RWPE2 (cell line): ENCODE results near the gene ENO4.
A peak's percentile ranks its signal among the peaks of the same experiment; 100 is the strongest.

Experiments
- ATAC-seq: fragments of 200-7000 bp; cut with Tn5 transposase; 3 replicates; pipeline ENCODE4 v1.9.1; 2021; ENCODE audit warnings: low read depth
- DNase-seq: peaks from one replicate; pipeline ENCODE4 v3.0.0-alpha.2; 2020; ENCODE audit warnings: low spot score
- H3K27ac ChIP-seq: fragments of 450-650 bp; 2 replicates; pipeline ENCODE4 v1.5.1; 2017; ENCODE audit warnings: mild to moderate bottlenecking; ENCODE audit not compliant: poor library complexity, severe bottlenecking
- H3K27me3 ChIP-seq: fragments of 250-450 bp; sonication (Bioruptor Pico); 2 replicates; pipeline ENCODE4 v1.5.1; 2021; ENCODE audit warnings: mild to moderate bottlenecking, moderate library complexity; ENCODE audit not compliant: insufficient read depth, poor library complexity, severe bottlenecking
- H3K36me3 ChIP-seq: fragments of 250-450 bp; sonication (Bioruptor Pico); 2 replicates; pipeline ENCODE4 v1.5.1; 2020; ENCODE audit warnings: low read depth, mild to moderate bottlenecking, moderate library complexity
- H3K4me1 ChIP-seq: fragments of 250-450 bp; sonication (Bioruptor Pico); 2 replicates; pipeline ENCODE4 v1.5.1; 2021; ENCODE audit warnings: mild to moderate bottlenecking, moderate library complexity; ENCODE audit not compliant: insufficient read depth, poor library complexity, severe bottlenecking
- H3K4me3 ChIP-seq: fragments of 250-450 bp; sonication (Bioruptor Pico); 2 replicates; pipeline ENCODE4 v1.5.1; 2021; ENCODE audit warnings: mild to moderate bottlenecking, moderate library complexity; ENCODE audit not compliant: severe bottlenecking
- H3K9me3 ChIP-seq: fragments of 250-450 bp; sonication (Bioruptor Pico); 2 replicates; pipeline ENCODE4 v1.5.1; 2021; ENCODE audit warnings: mild to moderate bottlenecking, moderate library complexity; ENCODE audit not compliant: severe bottlenecking
- TF ChIP-seq, protein P1 (sequence below): fragments of 450-650 bp; IDR thresholded peaks from one replicate; pipeline ENCODE4 v1.5.1; 2017; ENCODE audit warnings: mild to moderate bottlenecking, moderate library complexity; ENCODE audit not compliant: poor library complexity, severe bottlenecking

The ENO4 gene, protein sequence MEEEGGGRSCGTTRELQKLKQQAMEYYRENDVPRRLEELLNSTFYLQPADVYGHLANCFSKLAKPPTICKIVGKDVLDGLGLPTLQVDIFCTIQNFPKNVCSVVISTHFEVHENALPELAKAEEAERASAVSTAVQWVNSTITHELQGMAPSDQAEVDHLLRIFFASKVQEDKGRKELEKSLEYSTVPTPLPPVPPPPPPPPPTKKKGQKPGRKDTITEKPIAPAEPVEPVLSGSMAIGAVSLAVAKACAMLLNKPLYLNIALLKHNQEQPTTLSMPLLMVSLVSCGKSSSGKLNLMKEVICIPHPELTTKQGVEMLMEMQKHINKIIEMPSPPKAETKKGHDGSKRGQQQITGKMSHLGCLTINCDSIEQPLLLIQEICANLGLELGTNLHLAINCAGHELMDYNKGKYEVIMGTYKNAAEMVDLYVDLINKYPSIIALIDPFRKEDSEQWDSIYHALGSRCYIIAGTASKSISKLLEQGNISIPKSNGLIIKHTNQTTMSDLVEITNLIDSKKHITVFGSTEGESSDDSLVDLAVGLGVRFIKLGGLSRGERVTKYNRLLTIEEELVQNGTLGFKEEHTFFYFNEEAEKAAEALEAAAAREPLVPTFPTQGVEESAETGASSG

DNA sequence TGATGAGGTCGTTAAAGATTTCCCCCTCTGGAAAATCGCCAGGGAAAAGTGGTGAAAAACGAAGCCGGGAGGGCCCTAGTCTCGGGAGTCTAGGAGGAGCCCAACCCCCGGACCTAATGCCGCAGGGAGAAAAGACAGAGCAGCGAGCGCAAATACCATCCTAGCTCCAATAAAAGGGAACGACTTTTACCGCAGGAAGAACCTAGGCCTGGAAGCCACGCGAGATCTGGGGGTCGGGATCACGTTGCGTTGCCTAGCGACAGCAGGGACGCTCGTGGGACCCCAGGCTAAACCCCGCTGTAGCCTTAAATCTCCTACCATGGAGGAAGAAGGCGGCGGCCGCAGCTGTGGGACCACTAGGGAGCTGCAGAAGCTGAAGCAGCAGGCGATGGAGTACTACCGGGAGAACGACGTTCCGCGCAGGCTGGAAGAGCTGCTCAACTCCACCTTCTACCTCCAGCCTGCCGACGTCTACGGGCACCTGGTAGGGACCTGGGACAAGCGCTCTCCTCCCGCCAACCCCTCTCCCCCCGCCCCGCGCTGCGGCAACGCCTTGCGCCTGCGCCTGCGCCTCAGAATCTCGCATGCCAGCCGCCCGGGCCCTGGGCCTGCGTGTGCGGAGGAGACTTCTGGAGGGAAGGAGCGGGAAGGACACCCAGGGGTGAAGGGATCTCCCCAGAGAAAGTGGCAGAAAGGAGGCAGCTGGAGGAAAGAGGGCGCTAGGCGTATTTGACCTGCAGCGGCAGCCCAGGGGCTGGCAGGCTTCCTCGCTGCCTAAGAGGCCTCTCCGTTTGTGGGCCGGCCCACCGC, at the start of gene ENO4:
TSS of gene ENO4 (plus strand) at position 252 of the 810 bp plus-strand sequence. CDS start at position 320, 68 bp downstream.
- DNase-seq = peak; percentile 84
- Histone ChIP-seq H3K36me3 (no peaks in the 10 kb centered on the region), H3K4me3 (peak within 1 kb of the TSS; percentile 49), H3K9me3 (no peaks in the 10 kb centered on the region), H3K27ac (peak within 1 kb of the TSS; percentile 18), H3K4me1 (peaks cover 6% of the 10 kb centered on the region), H3K27me3 (no peaks in the 10 kb centered on the region)
- TF ChIP-seq, protein P1, sequence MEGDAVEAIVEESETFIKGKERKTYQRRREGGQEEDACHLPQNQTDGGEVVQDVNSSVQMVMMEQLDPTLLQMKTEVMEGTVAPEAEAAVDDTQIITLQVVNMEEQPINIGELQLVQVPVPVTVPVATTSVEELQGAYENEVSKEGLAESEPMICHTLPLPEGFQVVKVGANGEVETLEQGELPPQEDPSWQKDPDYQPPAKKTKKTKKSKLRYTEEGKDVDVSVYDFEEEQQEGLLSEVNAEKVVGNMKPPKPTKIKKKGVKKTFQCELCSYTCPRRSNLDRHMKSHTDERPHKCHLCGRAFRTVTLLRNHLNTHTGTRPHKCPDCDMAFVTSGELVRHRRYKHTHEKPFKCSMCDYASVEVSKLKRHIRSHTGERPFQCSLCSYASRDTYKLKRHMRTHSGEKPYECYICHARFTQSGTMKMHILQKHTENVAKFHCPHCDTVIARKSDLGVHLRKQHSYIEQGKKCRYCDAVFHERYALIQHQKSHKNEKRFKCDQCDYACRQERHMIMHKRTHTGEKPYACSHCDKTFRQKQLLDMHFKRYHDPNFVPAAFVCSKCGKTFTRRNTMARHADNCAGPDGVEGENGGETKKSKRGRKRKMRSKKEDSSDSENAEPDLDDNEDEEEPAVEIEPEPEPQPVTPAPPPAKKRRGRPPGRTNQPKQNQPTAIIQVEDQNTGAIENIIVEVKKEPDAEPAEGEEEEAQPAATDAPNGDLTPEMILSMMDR = no peak
- ATAC-seq = peak; percentile 88

DNA sequence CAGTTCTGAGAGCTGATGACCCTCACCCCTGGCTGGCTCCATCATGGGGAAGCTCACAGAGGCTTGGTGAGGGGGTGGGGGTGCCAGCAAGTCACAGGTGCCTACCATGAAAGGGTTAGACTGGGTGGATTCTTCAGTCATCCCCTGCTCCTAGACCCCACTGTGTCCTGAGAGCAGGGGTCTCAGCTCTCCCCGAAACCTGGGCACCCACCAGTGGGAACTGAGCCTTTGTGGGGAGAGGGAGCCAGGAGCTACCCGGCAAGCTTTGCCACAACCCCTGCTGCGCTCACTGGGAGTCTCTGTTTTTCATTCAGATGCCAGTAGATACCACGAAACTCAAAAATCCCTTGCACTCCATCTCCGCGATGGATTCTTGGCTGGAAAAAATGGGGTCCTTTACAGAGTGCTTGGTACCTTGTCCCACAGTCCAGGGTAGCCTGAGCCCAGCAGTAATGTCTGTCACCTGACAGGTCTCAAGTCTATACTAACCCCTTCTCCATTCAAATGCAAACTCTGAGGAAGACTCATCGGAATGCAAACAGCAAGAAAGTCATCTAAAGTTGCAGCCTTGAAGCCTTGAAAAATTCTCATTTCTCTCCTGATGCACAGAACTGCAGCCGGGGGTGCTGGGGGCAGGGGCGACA, 48.9 kb upstream of the ENO4 start:
- H3K9me3 ChIP-seq = no peaks in the 10 kb centered on the region
- no peak for DNase-seq
- TF ChIP-seq, protein P1 = no peak
- ATAC-seq = no peak
- no peaks in the 10 kb centered on the region for H3K36me3 ChIP-seq
- no peak overlapping the region for H3K4me3 ChIP-seq
- no peak overlapping the region for H3K27ac ChIP-seq
- H3K4me1 ChIP-seq = no peaks in the 10 kb centered on the region
- H3K27me3 ChIP-seq = no peaks in the 10 kb centered on the region

DNA sequence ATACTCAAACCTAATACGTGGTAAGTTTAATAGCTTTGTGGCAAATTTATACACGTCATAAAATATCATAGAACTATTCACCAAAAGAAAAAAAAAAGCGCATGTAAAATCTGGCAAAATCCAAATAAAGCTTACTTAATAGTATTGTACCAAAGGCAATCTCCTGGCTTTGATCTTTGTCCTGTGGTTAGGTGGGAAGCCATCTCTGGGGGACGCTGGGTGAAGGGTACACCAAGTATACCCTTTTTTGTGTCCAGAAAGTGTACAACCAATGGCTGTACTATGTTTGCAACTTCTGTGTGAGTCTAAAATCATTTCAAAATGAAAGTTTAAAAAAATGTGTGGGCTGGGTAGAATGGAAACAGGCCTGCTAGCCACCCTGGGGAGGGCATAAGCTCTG, 47.6 kb upstream of the ENO4 start:
- H3K9me3 ChIP-seq = no peaks in the 10 kb centered on the region
- DNase-seq (no peak), ATAC-seq (no peak)
- no peaks in the 10 kb centered on the region for H3K27me3 ChIP-seq
- H3K36me3 ChIP-seq = no peaks in the 10 kb centered on the region
- H3K27ac ChIP-seq = no peak overlapping the region
- H3K4me3 ChIP-seq = no peak overlapping the region
- H3K4me1 ChIP-seq = no peaks in the 10 kb centered on the region
- TF ChIP-seq, protein P1 = no peak

DNA sequence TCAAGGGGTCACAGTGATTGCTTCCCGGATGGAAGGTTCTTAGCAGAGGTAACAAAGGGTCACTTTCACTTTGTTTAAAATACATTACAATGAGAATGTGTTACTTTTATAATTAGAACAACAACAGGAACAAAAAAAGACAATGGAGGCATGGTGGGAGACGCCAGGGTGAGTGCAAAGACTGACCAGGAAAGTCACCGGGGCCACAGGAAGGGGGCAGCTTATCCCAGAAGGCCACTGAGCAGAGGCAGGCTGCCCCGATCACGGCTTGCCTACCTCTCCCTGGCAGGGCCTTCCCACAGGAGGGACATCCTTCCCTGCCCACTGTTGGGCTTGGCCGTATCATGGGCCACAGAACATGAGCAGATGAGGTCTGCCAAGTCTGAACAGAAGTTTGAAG, 46.8 kb upstream of the ENO4 start:
- H3K4me3 ChIP-seq = no peak overlapping the region
- TF ChIP-seq, protein P1 = no peak
- H3K9me3 ChIP-seq = no peaks in the 10 kb centered on the region
- 0 out of 3 replicates have a peak, but pooled peaks have one; percentile 23 for ATAC-seq
- H3K27ac ChIP-seq = no peak overlapping the region
- DNase-seq = no peak
- H3K4me1 ChIP-seq = no peaks in the 10 kb centered on the region
- H3K27me3 ChIP-seq = no peaks in the 10 kb centered on the region
- H3K36me3 ChIP-seq = no peaks in the 10 kb centered on the region
